ENCODE measurements around the gene CRTAP. TPM values are rescaled to one million over a fixed set of nuclear protein-coding genes. Genes with fewer than 3 reads are reported as not detected.

Gene CRTAP
- total RNA-seq, 1 donor from 2014 or later, result 127 TPM

- Histone ChIP-seq H3F3A (ENCODE audit: low read depth) (no peaks in the 10 kb centered on the region), H3K4me3 (no peak overlapping the region), H3K27ac (no peak overlapping the region), H2AFZ (replicated peaks) (no peak overlapping the region), H3K36me3 (no peaks in the 10 kb centered on the region), H3K9me3 (ENCODE audit: low read depth) (no peaks in the 10 kb centered on the region), H3K9ac (no peak overlapping the region), H3K4me2 (no peak overlapping the region), H4K20me1 (ENCODE audit: low read depth) (no peaks in the 10 kb centered on the region), H3K79me2 (ENCODE audit: low read depth) (no peaks in the 10 kb centered on the region), H3K4me1 (no peaks in the 10 kb centered on the region), H3K27me3 (no peaks in the 10 kb centered on the region)
- Mint-ChIP-seq H3K27me3 (ENCODE audit: insufficient read depth, low read depth) (no peaks in the 10 kb centered on the region), H3K27ac (no peak overlapping the region), H3K36me3 (peaks cover 9% of the 10 kb centered on the region), H3K9me3 (no peaks in the 10 kb centered on the region), H3K4me1 (no peaks in the 10 kb centered on the region), H3K4me3 (no peak overlapping the region)
- no peak for DNase-seq (ENCODE audit: low spot score)
- no peak for TF ChIP-seq EZH2phosphoT487 (IDR thresholded peaks at IDR 0.05)
- no peak for TF ChIP-seq CTCF (IDR thresholded peaks at IDR 0.05)
- no peak for TF ChIP-seq EZH2 (IDR thresholded peaks at IDR 0.05)
Observed at GRCh38 chr3:33071181-33071580, 42.6 kb upstream of the CRTAP start.

GRCh38 chr3:33071946-33072345, 41.9 kb upstream of the CRTAP start:
- Histone ChIP-seq H4K20me1 (ENCODE audit: low read depth) (no peaks in the 10 kb centered on the region), H3K27me3 (no peaks in the 10 kb centered on the region), H3K9ac (no peak overlapping the region), H2AFZ (replicated peaks) (no peak overlapping the region), H3K4me3 (no peak overlapping the region), H3K27ac (no peak overlapping the region), H3K9me3 (ENCODE audit: low read depth) (no peaks in the 10 kb centered on the region), H3K4me1 (no peaks in the 10 kb centered on the region), H3K4me2 (no peak overlapping the region), H3K79me2 (ENCODE audit: low read depth) (no peaks in the 10 kb centered on the region), H3F3A (ENCODE audit: low read depth) (no peaks in the 10 kb centered on the region), H3K36me3 (no peaks in the 10 kb centered on the region)
- H3K27me3 Mint-ChIP-seq (ENCODE audit: insufficient read depth, low read depth), result no peaks in the 10 kb centered on the region
- H3K4me1 Mint-ChIP-seq, result no peaks in the 10 kb centered on the region
- H3K4me3 Mint-ChIP-seq, result no peak overlapping the region
- no peaks in the 10 kb centered on the region for H3K9me3 Mint-ChIP-seq
- DNase-seq (ENCODE audit: low spot score), result no peak
- TF ChIP-seq CTCF (IDR thresholded peaks at IDR 0.05) (no peak), EZH2 (IDR thresholded peaks at IDR 0.05) (no peak), EZH2phosphoT487 (IDR thresholded peaks at IDR 0.05) (no peak)
- H3K27ac Mint-ChIP-seq, result no peak overlapping the region
- peaks cover 10% of the 10 kb centered on the region for H3K36me3 Mint-ChIP-seq

- no peak overlapping the region for H3K4me2 ChIP-seq
- H3F3A ChIP-seq (ENCODE audit: low read depth), result no peaks in the 10 kb centered on the region
- no peaks in the 10 kb centered on the region for H3K36me3 ChIP-seq
- no peaks in the 10 kb centered on the region for H3K9me3 Mint-ChIP-seq
- H3K36me3 Mint-ChIP-seq, result peaks cover 10% of the 10 kb centered on the region
- no peaks in the 10 kb centered on the region for H3K79me2 ChIP-seq (ENCODE audit: low read depth)
- no peaks in the 10 kb centered on the region for H4K20me1 ChIP-seq (ENCODE audit: low read depth)
- no peak overlapping the region for H3K4me3 Mint-ChIP-seq
- no peak overlapping the region for H3K27ac Mint-ChIP-seq
- H3K4me1 ChIP-seq, result no peaks in the 10 kb centered on the region
- H3K27me3 Mint-ChIP-seq (ENCODE audit: insufficient read depth, low read depth), result no peaks in the 10 kb centered on the region
- H3K4me3 ChIP-seq, result no peak overlapping the region
- H3K27me3 ChIP-seq, result no peaks in the 10 kb centered on the region
- no peaks in the 10 kb centered on the region for H3K4me1 Mint-ChIP-seq
- TF ChIP-seq EZH2 (IDR thresholded peaks at IDR 0.05) (no peak), CTCF (IDR thresholded peaks at IDR 0.05) (peak; percentile 97), EZH2phosphoT487 (IDR thresholded peaks at IDR 0.05) (no peak)
- peak; percentile 84 for DNase-seq (ENCODE audit: low spot score)
- H2AFZ ChIP-seq (replicated peaks), result no peak overlapping the region
- no peaks in the 10 kb centered on the region for H3K9me3 ChIP-seq (ENCODE audit: low read depth)
- H3K9ac ChIP-seq, result no peak overlapping the region
- no peak overlapping the region for H3K27ac ChIP-seq
Observed at GRCh38 chr3:33074217-33075067, 39.4 kb upstream of the CRTAP start.

All from neural progenitor cell (in vitro differentiated cells).